ENCODE measurements around the gene DCLRE1A.

GRCh38 chr10:113849140-113849803 is 4.6 kb downstream of the DCLRE1A start:
- TF ChIP-seq SP1 (IDR thresholded peaks at IDR 0.05) (no peak), FOXM1 (IDR thresholded peaks at IDR 0.05; ENCODE audit: borderline replicate concordance) (no peak), SUZ12 (IDR thresholded peaks at IDR 0.05) (no peak)
- TF ChIP-seq, protein P1, sequence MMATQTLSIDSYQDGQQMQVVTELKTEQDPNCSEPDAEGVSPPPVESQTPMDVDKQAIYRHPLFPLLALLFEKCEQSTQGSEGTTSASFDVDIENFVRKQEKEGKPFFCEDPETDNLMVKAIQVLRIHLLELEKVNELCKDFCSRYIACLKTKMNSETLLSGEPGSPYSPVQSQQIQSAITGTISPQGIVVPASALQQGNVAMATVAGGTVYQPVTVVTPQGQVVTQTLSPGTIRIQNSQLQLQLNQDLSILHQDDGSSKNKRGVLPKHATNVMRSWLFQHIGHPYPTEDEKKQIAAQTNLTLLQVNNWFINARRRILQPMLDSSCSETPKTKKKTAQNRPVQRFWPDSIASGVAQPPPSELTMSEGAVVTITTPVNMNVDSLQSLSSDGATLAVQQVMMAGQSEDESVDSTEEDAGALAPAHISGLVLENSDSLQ (IDR thresholded peaks at IDR 0.05), result no peak
